ENCODE results near the gene MEG3.

Gene MEG3

GRCh38 chr14:100875126-100875525 is 49.2 kb downstream of the MEG3 start:
- H3K9me3 Mint-ChIP-seq: no peaks in the 10 kb centered on the region
- H3K4me1 Mint-ChIP-seq: no peaks in the 10 kb centered on the region
- no peaks in the 10 kb centered on the region for H3K27me3 Mint-ChIP-seq (ENCODE audit: low read depth)
- TF ChIP-seq, protein P1, sequence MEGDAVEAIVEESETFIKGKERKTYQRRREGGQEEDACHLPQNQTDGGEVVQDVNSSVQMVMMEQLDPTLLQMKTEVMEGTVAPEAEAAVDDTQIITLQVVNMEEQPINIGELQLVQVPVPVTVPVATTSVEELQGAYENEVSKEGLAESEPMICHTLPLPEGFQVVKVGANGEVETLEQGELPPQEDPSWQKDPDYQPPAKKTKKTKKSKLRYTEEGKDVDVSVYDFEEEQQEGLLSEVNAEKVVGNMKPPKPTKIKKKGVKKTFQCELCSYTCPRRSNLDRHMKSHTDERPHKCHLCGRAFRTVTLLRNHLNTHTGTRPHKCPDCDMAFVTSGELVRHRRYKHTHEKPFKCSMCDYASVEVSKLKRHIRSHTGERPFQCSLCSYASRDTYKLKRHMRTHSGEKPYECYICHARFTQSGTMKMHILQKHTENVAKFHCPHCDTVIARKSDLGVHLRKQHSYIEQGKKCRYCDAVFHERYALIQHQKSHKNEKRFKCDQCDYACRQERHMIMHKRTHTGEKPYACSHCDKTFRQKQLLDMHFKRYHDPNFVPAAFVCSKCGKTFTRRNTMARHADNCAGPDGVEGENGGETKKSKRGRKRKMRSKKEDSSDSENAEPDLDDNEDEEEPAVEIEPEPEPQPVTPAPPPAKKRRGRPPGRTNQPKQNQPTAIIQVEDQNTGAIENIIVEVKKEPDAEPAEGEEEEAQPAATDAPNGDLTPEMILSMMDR (IDR thresholded peaks at IDR 0.05; ENCODE audit: unreplicated experiment in 3 of 3): no peak
- no peak overlapping the region for H3K27ac Mint-ChIP-seq
- no peaks in the 10 kb centered on the region for H3K36me3 Mint-ChIP-seq (ENCODE audit: low read depth)
- no peak overlapping the region for H3K4me3 Mint-ChIP-seq

GRCh38 chr14:100875861-100876590 is 50.1 kb downstream of the MEG3 start:
- TF ChIP-seq, protein P1 (IDR thresholded peaks at IDR 0.05; ENCODE audit: unreplicated experiment in 3 of 3): no peak
- Mint-ChIP-seq H3K36me3 (ENCODE audit: low read depth) (no peaks in the 10 kb centered on the region), H3K27ac (no peak overlapping the region), H3K27me3 (ENCODE audit: low read depth) (peaks cover 3% of the 10 kb centered on the region), H3K4me1 (no peaks in the 10 kb centered on the region), H3K9me3 (no peaks in the 10 kb centered on the region), H3K4me3 (no peak overlapping the region)

DNA sequence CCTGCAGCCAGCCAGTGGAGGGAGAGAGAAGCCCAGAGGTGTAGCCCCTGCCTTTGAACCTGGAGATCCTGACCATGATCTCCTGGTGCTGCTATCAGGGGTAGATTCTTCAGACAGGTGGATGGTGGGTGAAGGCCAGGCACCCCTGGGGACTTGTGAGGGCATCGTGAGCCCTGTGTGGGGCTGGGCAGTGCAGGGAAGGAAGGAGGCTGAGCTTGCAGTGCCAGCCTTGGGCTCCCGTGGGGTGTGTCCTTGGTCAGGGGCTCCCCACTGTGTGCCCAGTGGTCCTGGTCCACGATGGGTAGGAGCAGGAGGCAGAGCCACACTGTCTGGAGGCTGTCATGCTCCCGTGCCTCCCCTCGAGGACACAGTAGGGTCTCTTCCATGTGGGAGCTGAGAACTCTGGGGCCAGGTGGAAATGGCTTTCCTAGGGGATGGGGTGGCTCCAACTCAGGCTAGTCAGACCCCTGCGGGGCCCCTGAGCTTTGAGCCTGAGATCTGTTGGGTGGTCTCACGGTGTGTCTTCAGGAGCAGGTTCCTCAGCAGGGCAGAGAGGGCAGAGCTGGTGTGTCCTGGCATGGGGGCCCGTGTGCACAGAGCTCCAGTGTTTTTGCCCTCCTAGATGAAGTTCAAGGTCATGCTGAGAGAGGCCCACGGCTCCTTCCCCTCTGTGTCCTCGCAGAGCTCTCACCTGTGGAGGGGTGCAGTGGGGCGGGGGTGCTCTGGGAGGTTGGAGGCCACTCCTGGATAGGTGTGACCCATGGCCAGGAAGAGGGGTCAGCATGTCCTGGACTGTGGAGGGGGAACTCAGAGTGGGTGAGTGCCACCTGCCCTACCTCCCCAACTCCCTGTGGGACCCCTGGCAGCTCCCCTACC is 52.6 kb downstream of the MEG3 start:
- no peak overlapping the region for H3K4me3 Mint-ChIP-seq
- H3K27me3 Mint-ChIP-seq (ENCODE audit: low read depth): peaks cover 21% of the 10 kb centered on the region
- no peaks in the 10 kb centered on the region for H3K36me3 Mint-ChIP-seq (ENCODE audit: low read depth)
- H3K27ac Mint-ChIP-seq: no peak overlapping the region
- no peaks in the 10 kb centered on the region for H3K4me1 Mint-ChIP-seq
- TF ChIP-seq, protein P1 (IDR thresholded peaks at IDR 0.05; ENCODE audit: unreplicated experiment in 3 of 3): no peak
- H3K9me3 Mint-ChIP-seq: peaks cover 14% of the 10 kb centered on the region

GRCh38 chr14:100879194-100879593 is 53.3 kb downstream of the MEG3 start:
- TF ChIP-seq, protein P1 (IDR thresholded peaks at IDR 0.05; ENCODE audit: unreplicated experiment in 3 of 3): no peak
- Mint-ChIP-seq H3K4me3 (no peak overlapping the region), H3K27me3 (ENCODE audit: low read depth) (peaks cover 21% of the 10 kb centered on the region), H3K27ac (no peak overlapping the region), H3K9me3 (peaks cover 14% of the 10 kb centered on the region), H3K36me3 (ENCODE audit: low read depth) (no peaks in the 10 kb centered on the region), H3K4me1 (no peaks in the 10 kb centered on the region)

- H3K36me3 Mint-ChIP-seq (ENCODE audit: low read depth): no peaks in the 10 kb centered on the region
- TF ChIP-seq, protein P1 (IDR thresholded peaks at IDR 0.05; ENCODE audit: unreplicated experiment in 3 of 3): no peak
- H3K4me1 Mint-ChIP-seq: peaks cover 4% of the 10 kb centered on the region
These were observed 53.9 kb downstream of the MEG3 start for GRCh38 chr14:100879782-100880181.

More at GRCh38 chr14:100879782-100880181, 53.9 kb downstream of the MEG3 start:
- Mint-ChIP-seq H3K4me3 (no peak overlapping the region), H3K9me3 (peaks cover 19% of the 10 kb centered on the region), H3K27ac (no peak overlapping the region), H3K27me3 (ENCODE audit: low read depth) (peaks cover 21% of the 10 kb centered on the region)
